Thoracic aorta (tissue), 2 donors: ENCODE results near the gene RGS7. TPM values are rescaled to one million over a fixed set of nuclear protein-coding genes. Genes with fewer than 3 reads are reported as not detected.

Source experiments
- ATAC-seq: fragments of 150-250 bp; one replicate; pipeline ENCODE4 v1.8.0; 2017; ENCODE audit warnings: low read depth; ENCODE audit not compliant: insufficient number of reproducible peaks, low FRiP score
- DNase-seq: peaks from one replicate; pipeline ENCODE4 v3.0.0-alpha.2; 2020; ENCODE audit warnings: low spot score
- H3K27ac ChIP-seq, 2 donors: fragments of 200-600 bp; sonication (generic); 1 replicate in 1 of 2; 2 replicates in 1 of 2; pipeline ENCODE4 v1.5.1; 2016; ENCODE audit warnings: mild to moderate bottlenecking in 2 of 2, moderate library complexity in 2 of 2
- H3K27me3 ChIP-seq: fragments of 200-600 bp; sonication (generic); replicated peaks from 2 replicates; pipeline ENCODE4 v1.6.0; 2016; ENCODE audit warnings: mild to moderate bottlenecking; ENCODE audit not compliant: insufficient read depth
- H3K36me3 ChIP-seq: fragments of 200-600 bp; sonication (generic); one replicate; pipeline ENCODE4 v1.5.1; 2016
- H3K4me1 ChIP-seq, 2 donors: fragments of 200-600 bp; sonication (generic); 1 replicate in 1 of 2; 2 replicates in 1 of 2; pipeline versions ENCODE4 v1.5.1 to v1.6.0; 2016; ENCODE audit warnings: low read depth in 2 of 2, mild to moderate bottlenecking in 1 of 2; ENCODE audit not compliant: control insufficient read depth in 1 of 2
- H3K4me3 ChIP-seq: fragments of 200-600 bp; sonication (generic); 2 replicates; pipeline ENCODE4 v1.5.1; 2016; ENCODE audit warnings: mild to moderate bottlenecking
- H3K9me3 ChIP-seq: fragments of 200-600 bp; sonication (generic); 2 replicates; pipeline ENCODE4 v1.5.1; 2016
- CTCF ChIP-seq: fragments of 200-600 bp; sonication (generic); IDR thresholded peaks from one replicate; pipeline ENCODE4 v1.5.1; 2019; ENCODE audit warnings: antibody characterized with exemption
- total RNA-seq, 2 donors: library from RNA; depleted of rRNA; stranded (reverse); fragments of >200 nt; gene quantifications; one replicate each; pipeline versions ENCODE4 v1.1.0 to v1.2.3, GENCODE V29; 2016

RGS7 gene
- total RNA-seq, 2 donors from 2014 or later = not detected

- TF ChIP-seq CTCF = no peak
- DNase-seq = no peak
- Histone ChIP-seq H3K4me3 (no peak overlapping the region), H3K27ac (no peak overlapping the region), H3K27me3 (no peaks in the 10 kb centered on the region), H3K9me3 (no peaks in the 10 kb centered on the region), H3K36me3 (no peaks in the 10 kb centered on the region), H3K4me1 (no peaks in the 10 kb centered on the region)
- ATAC-seq = no peak
These were observed 226.1 kb downstream of the RGS7 start for GRCh38 chr1:241130881-241131280.

GRCh38 chr1:241129207-241129960 is 227.6 kb downstream of the RGS7 start:
- ATAC-seq (no peak), DNase-seq (no peak)
- H3K4me3 ChIP-seq = no peak overlapping the region
- H3K36me3 ChIP-seq = no peaks in the 10 kb centered on the region
- H3K27me3 ChIP-seq = no peaks in the 10 kb centered on the region
- TF ChIP-seq CTCF = no peak
- H3K4me1 ChIP-seq = no peaks in the 10 kb centered on the region
- no peak overlapping the region for H3K27ac ChIP-seq
- no peaks in the 10 kb centered on the region for H3K9me3 ChIP-seq

GRCh38 chr1:241125286-241125685 is 231.7 kb downstream of the RGS7 start:
- no peak overlapping the region for H3K27ac ChIP-seq
- H3K4me1 ChIP-seq = no peaks in the 10 kb centered on the region
- no peak for TF ChIP-seq CTCF
- ATAC-seq = no peak
- H3K9me3 ChIP-seq = no peaks in the 10 kb centered on the region
- DNase-seq = no peak
- no peaks in the 10 kb centered on the region for H3K27me3 ChIP-seq
- H3K36me3 ChIP-seq = no peaks in the 10 kb centered on the region
- H3K4me3 ChIP-seq = no peak overlapping the region

- Histone ChIP-seq H3K4me3 (no peak overlapping the region), H3K36me3 (no peaks in the 10 kb centered on the region), H3K4me1 (no peaks in the 10 kb centered on the region), H3K27me3 (no peaks in the 10 kb centered on the region), H3K27ac (no peak overlapping the region), H3K9me3 (no peaks in the 10 kb centered on the region)
- no peak for TF ChIP-seq CTCF
- ATAC-seq = no peak
- DNase-seq = no peak
These were observed 239.0 kb downstream of the RGS7 start for GRCh38 chr1:241118049-241118448.

GRCh38 chr1:241115784-241116183 is 241.2 kb downstream of the RGS7 start:
- Histone ChIP-seq H3K9me3 (no peaks in the 10 kb centered on the region), H3K27me3 (no peaks in the 10 kb centered on the region), H3K27ac (no peak overlapping the region), H3K36me3 (no peaks in the 10 kb centered on the region), H3K4me3 (no peak overlapping the region), H3K4me1 (no peaks in the 10 kb centered on the region)
- ATAC-seq (no peak), DNase-seq (no peak)
- TF ChIP-seq CTCF = no peak
